HEK293 (cell line): Measurements from ENCODE around the gene MAN1C1.

Experiments used
- CTCF ChIA-PET: fragments of 350-600 bp; formaldehyde crosslinking; extraction: SDS; loops from one replicate; lab custom pipeline; 2021; ENCODE audit warnings: antibody characterized with exemption; lab: Yijun Ruan, JAX
- POLR2A ChIA-PET: fragments of 300-600 bp; formaldehyde crosslinking; extraction: SDS; loops from one replicate; lab custom pipeline; 2020; ENCODE audit warnings: antibody characterized with exemption, inconsistent platforms; lab: Yijun Ruan, JAX
- H3K27ac ChIP-seq: fragments of 200-500 bp; sonication (Bioruptor generic); 2 replicates; pipeline ENCODE4 v1.5.1; 2014; ENCODE audit warnings: low read depth, low read length, control low read depth, inconsistent platforms; ENCODE audit errors: extremely low read depth
- H3K36me3 ChIP-seq, 2 experiments: fragments of 200-500 bp in 1 of 2; sonication (Bioruptor generic) in 1 of 2; 1 replicate in 1 of 2; 2 replicates in 1 of 2; pipeline ENCODE4 v1.5.1; 2014 to 2017; ENCODE audit warnings: inconsistent platforms in 2 of 2, low read length in 2 of 2; ENCODE audit not compliant: control insufficient read depth in 2 of 2, insufficient read depth in 1 of 2
- H3K4me1 ChIP-seq: fragments of 200-500 bp; sonication (Bioruptor generic); 2 replicates; pipeline ENCODE4 v1.5.1; 2014; ENCODE audit warnings: mild to moderate bottlenecking, low read length, inconsistent platforms; ENCODE audit not compliant: control insufficient read depth, insufficient read depth
- H3K4me3 ChIP-seq: 2 replicates; pipeline ENCODE4 v1.5.1; 2011; ENCODE audit warnings: low read depth, mild to moderate bottlenecking, control low read depth, low read length, moderate library complexity
- H3K9me3 ChIP-seq: fragments of 200-500 bp; sonication (Bioruptor generic); 2 replicates; pipeline ENCODE4 v1.5.1; 2014; ENCODE audit warnings: low read depth, low read length, inconsistent platforms; ENCODE audit not compliant: control insufficient read depth, insufficient read depth
- KLF7 ChIP-seq: fragments of 450-650 bp; formaldehyde crosslinking; IDR thresholded peaks from 2 replicates; pipeline ENCODE4 v1.5.1; 2016; ENCODE audit warnings: missing biosample characterization, missing genetic modification characterization, borderline replicate concordance
- MEIS1 ChIP-seq: sonication (generic); formaldehyde crosslinking; IDR thresholded peaks from 2 replicates; pipeline ENCODE4 v1.8.1; 2022; ENCODE audit warnings: missing genetic modification reagents, mild to moderate bottlenecking, borderline replicate concordance
- RBAK ChIP-seq: fragments of 450-650 bp; formaldehyde crosslinking; IDR thresholded peaks from 2 replicates; pipeline ENCODE4 v1.5.1; 2016; ENCODE audit warnings: missing biosample characterization, missing genetic modification characterization
- ZNF175 ChIP-seq: fragments of 450-650 bp; formaldehyde crosslinking; IDR thresholded peaks from 2 replicates; pipeline ENCODE4 v1.5.1; 2016; ENCODE audit warnings: missing biosample characterization, missing genetic modification characterization
- ZNF184 ChIP-seq: fragments of 450-650 bp; IDR thresholded peaks from 2 replicates; pipeline ENCODE4 v1.5.1; 2018; ENCODE audit warnings: missing biosample characterization, mild to moderate bottlenecking, missing genetic modification characterization
- ZNF501 ChIP-seq: fragments of 450-650 bp; formaldehyde crosslinking; IDR thresholded peaks from 2 replicates; pipeline ENCODE4 v1.5.1; 2016; ENCODE audit warnings: missing biosample characterization, missing genetic modification characterization
- ZNF510 ChIP-seq: fragments of 450-650 bp; formaldehyde crosslinking; IDR thresholded peaks from 2 replicates; pipeline ENCODE4 v1.5.1; 2018; ENCODE audit warnings: mild to moderate bottlenecking, missing genetic modification characterization, missing biosample characterization; ENCODE audit not compliant: insufficient replicate concordance
- ZNF555 ChIP-seq: fragments of 450-650 bp; formaldehyde crosslinking; conservative IDR thresholded peaks from 2 replicates; pipeline ENCODE4 v1.5.1; 2017; ENCODE audit warnings: missing biosample characterization, mild to moderate bottlenecking, missing genetic modification characterization, inconsistent platforms
- ZNF701 ChIP-seq: fragments of 450-650 bp; formaldehyde crosslinking; IDR thresholded peaks from 2 replicates; pipeline ENCODE4 v1.5.1; 2016; ENCODE audit warnings: missing biosample characterization, missing genetic modification characterization
- ZNF76 ChIP-seq: fragments of 450-650 bp; formaldehyde crosslinking; IDR thresholded peaks from 2 replicates; pipeline ENCODE4; 2016; ENCODE audit warnings: low read depth, missing biosample characterization, missing genetic modification characterization, borderline replicate concordance
- ZNF791 ChIP-seq: fragments of 450-650 bp; formaldehyde crosslinking; IDR thresholded peaks from 2 replicates; pipeline ENCODE4 v1.5.1; 2016; ENCODE audit warnings: missing biosample characterization, missing genetic modification characterization
- TF ChIP-seq, protein P1 (sequence below): fragments of 450-650 bp; formaldehyde crosslinking; IDR thresholded peaks from 2 replicates; pipeline ENCODE4 v1.5.1; 2017; ENCODE audit warnings: missing biosample characterization, mild to moderate bottlenecking, missing genetic modification characterization, moderate library complexity
- TF ChIP-seq, protein P2 (sequence below): fragments of 450-650 bp; formaldehyde crosslinking; IDR thresholded peaks from 2 replicates; pipeline ENCODE4 v1.5.1; 2017; ENCODE audit warnings: missing biosample characterization, missing genetic modification characterization
- TF ChIP-seq, protein P3 (sequence below): fragments of 450-650 bp; formaldehyde crosslinking; IDR thresholded peaks from 2 replicates; pipeline ENCODE4 v1.5.1; 2016; ENCODE audit warnings: missing biosample characterization, missing genetic modification characterization
- TF ChIP-seq, protein P4 (sequence below): fragments of 450-650 bp; formaldehyde crosslinking; IDR thresholded peaks from 2 replicates; pipeline ENCODE4 v1.5.1; 2016; ENCODE audit warnings: missing biosample characterization, missing genetic modification characterization, borderline replicate concordance
- TF ChIP-seq, protein P5 (sequence below): fragments of 450-650 bp; formaldehyde crosslinking; IDR thresholded peaks from 2 replicates; pipeline ENCODE4 v1.5.1; 2016; ENCODE audit warnings: missing biosample characterization, missing genetic modification characterization
- TF ChIP-seq, protein P6 (sequence below): fragments of 450-650 bp; formaldehyde crosslinking; IDR thresholded peaks from 2 replicates; pipeline ENCODE4 v1.5.1; 2016; ENCODE audit warnings: missing biosample characterization, missing genetic modification characterization

Gene MAN1C1

DNA sequence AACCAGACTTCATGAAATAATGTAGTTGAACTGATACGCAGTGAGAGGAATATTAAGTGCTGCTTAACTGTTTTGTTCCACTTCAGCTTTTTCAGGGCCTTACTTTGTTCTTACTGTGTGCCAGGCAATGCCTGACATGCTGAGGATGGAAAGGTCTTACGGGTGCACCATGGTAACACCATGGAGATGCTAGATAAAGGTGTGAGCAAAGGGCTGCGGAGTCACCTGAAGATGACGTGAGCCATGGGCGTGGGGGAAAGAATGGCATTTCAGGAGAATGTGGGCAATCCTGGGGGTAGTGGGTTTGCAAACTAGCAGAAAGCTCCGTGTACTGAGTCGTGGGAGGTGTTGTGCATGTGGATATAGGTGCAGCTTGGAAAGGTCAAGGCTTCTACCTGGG lies 27.3 kb downstream of the MAN1C1 start (continued):
- TF ChIP-seq, protein P1, sequence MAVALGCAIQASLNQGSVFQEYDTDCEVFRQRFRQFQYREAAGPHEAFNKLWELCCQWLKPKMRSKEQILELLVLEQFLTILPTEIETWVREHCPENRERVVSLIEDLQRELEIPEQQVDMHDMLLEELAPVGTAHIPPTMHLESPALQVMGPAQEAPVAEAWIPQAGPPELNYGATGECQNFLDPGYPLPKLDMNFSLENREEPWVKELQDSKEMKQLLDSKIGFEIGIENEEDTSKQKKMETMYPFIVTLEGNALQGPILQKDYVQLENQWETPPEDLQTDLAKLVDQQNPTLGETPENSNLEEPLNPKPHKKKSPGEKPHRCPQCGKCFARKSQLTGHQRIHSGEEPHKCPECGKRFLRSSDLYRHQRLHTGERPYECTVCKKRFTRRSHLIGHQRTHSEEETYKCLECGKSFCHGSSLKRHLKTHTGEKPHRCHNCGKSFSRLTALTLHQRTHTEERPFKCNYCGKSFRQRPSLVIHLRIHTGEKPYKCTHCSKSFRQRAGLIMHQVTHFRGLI (tag by site-specific recombination): no peak

DNA sequence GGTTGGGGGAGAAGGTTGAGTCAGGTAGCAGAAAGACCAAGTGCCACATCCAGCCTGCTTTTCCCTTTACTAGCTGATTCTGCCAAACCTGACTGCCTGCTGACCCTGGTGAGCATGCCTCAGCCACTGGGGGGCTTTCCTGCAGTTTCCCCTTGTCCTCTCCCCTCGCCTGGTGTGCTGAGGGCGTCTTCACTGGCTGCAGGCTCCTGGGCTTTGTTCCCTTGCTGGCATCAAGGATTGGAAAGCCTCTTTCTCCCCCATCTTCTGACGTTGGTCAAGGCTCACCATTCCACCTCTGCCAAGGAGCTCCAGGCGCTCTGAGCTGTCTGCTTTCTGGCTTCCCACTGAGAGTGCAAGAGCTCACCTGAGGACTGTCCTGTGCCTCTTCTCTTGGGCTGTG lies 28.4 kb downstream of the MAN1C1 start:
- ChIA-PET POLR2A (no interaction called here), CTCF (interaction anchor here (0.6 to 1.3 kb wide), 5 partner anchors 11 to 167 kb away, joined by 3 to 4 read pairs (median 3); no protein-coding TSS in a partner anchor)
- no peaks in the 10 kb centered on the region for H3K4me1 ChIP-seq
- no peaks in the 10 kb centered on the region for H3K9me3 ChIP-seq
- H3K36me3 ChIP-seq: no peaks in the 10 kb centered on the region
- H3K27ac ChIP-seq: no peak overlapping the region
- TF ChIP-seq, protein P2, sequence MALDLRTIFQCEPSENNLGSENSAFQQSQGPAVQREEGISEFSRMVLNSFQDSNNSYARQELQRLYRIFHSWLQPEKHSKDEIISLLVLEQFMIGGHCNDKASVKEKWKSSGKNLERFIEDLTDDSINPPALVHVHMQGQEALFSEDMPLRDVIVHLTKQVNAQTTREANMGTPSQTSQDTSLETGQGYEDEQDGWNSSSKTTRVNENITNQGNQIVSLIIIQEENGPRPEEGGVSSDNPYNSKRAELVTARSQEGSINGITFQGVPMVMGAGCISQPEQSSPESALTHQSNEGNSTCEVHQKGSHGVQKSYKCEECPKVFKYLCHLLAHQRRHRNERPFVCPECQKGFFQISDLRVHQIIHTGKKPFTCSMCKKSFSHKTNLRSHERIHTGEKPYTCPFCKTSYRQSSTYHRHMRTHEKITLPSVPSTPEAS: no peak
- TF ChIP-seq ZNF76 (tag by site-specific recombination) (no peak), KLF7 (no peak), ZNF510 (tag by site-specific recombination) (no peak), ZNF701 (tag by site-specific recombination) (no peak), ZNF791 (tag by site-specific recombination) (no peak), MEIS1 (CRISPR knock-in tag) (no peak), ZNF501 (tag by site-specific recombination) (no peak), RBAK (tag by site-specific recombination) (no peak), ZNF175 (no peak), ZNF184 (tag by site-specific recombination) (no peak), ZNF555 (tag by site-specific recombination) (no peak)
- TF ChIP-seq, protein P3, sequence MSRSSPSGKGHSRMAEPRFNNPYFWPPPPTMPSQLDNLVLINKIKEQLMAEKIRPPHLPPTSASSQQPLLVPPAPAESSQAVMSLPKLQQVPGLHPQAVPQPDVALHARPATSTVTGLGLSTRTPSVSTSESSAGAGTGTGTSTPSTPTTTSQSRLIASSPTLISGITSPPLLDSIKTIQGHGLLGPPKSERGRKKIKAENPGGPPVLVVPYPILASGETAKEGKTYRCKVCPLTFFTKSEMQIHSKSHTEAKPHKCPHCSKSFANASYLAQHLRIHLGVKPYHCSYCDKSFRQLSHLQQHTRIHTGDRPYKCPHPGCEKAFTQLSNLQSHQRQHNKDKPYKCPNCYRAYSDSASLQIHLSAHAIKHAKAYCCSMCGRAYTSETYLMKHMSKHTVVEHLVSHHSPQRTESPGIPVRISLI (tag by site-specific recombination): no peak
- TF ChIP-seq, protein P4, sequence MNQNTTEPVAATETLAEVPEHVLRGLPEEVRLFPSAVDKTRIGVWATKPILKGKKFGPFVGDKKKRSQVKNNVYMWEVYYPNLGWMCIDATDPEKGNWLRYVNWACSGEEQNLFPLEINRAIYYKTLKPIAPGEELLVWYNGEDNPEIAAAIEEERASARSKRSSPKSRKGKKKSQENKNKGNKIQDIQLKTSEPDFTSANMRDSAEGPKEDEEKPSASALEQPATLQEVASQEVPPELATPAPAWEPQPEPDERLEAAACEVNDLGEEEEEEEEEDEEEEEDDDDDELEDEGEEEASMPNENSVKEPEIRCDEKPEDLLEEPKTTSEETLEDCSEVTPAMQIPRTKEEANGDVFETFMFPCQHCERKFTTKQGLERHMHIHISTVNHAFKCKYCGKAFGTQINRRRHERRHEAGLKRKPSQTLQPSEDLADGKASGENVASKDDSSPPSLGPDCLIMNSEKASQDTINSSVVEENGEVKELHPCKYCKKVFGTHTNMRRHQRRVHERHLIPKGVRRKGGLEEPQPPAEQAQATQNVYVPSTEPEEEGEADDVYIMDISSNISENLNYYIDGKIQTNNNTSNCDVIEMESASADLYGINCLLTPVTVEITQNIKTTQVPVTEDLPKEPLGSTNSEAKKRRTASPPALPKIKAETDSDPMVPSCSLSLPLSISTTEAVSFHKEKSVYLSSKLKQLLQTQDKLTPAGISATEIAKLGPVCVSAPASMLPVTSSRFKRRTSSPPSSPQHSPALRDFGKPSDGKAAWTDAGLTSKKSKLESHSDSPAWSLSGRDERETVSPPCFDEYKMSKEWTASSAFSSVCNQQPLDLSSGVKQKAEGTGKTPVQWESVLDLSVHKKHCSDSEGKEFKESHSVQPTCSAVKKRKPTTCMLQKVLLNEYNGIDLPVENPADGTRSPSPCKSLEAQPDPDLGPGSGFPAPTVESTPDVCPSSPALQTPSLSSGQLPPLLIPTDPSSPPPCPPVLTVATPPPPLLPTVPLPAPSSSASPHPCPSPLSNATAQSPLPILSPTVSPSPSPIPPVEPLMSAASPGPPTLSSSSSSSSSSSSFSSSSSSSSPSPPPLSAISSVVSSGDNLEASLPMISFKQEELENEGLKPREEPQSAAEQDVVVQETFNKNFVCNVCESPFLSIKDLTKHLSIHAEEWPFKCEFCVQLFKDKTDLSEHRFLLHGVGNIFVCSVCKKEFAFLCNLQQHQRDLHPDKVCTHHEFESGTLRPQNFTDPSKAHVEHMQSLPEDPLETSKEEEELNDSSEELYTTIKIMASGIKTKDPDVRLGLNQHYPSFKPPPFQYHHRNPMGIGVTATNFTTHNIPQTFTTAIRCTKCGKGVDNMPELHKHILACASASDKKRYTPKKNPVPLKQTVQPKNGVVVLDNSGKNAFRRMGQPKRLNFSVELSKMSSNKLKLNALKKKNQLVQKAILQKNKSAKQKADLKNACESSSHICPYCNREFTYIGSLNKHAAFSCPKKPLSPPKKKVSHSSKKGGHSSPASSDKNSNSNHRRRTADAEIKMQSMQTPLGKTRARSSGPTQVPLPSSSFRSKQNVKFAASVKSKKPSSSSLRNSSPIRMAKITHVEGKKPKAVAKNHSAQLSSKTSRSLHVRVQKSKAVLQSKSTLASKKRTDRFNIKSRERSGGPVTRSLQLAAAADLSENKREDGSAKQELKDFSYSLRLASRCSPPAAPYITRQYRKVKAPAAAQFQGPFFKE (tag by site-specific recombination): no peak
- TF ChIP-seq, protein P5, sequence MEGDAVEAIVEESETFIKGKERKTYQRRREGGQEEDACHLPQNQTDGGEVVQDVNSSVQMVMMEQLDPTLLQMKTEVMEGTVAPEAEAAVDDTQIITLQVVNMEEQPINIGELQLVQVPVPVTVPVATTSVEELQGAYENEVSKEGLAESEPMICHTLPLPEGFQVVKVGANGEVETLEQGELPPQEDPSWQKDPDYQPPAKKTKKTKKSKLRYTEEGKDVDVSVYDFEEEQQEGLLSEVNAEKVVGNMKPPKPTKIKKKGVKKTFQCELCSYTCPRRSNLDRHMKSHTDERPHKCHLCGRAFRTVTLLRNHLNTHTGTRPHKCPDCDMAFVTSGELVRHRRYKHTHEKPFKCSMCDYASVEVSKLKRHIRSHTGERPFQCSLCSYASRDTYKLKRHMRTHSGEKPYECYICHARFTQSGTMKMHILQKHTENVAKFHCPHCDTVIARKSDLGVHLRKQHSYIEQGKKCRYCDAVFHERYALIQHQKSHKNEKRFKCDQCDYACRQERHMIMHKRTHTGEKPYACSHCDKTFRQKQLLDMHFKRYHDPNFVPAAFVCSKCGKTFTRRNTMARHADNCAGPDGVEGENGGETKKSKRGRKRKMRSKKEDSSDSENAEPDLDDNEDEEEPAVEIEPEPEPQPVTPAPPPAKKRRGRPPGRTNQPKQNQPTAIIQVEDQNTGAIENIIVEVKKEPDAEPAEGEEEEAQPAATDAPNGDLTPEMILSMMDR (tag by site-specific recombination): no peak
- TF ChIP-seq, protein P1 (tag by site-specific recombination): no peak
- TF ChIP-seq, protein P6, sequence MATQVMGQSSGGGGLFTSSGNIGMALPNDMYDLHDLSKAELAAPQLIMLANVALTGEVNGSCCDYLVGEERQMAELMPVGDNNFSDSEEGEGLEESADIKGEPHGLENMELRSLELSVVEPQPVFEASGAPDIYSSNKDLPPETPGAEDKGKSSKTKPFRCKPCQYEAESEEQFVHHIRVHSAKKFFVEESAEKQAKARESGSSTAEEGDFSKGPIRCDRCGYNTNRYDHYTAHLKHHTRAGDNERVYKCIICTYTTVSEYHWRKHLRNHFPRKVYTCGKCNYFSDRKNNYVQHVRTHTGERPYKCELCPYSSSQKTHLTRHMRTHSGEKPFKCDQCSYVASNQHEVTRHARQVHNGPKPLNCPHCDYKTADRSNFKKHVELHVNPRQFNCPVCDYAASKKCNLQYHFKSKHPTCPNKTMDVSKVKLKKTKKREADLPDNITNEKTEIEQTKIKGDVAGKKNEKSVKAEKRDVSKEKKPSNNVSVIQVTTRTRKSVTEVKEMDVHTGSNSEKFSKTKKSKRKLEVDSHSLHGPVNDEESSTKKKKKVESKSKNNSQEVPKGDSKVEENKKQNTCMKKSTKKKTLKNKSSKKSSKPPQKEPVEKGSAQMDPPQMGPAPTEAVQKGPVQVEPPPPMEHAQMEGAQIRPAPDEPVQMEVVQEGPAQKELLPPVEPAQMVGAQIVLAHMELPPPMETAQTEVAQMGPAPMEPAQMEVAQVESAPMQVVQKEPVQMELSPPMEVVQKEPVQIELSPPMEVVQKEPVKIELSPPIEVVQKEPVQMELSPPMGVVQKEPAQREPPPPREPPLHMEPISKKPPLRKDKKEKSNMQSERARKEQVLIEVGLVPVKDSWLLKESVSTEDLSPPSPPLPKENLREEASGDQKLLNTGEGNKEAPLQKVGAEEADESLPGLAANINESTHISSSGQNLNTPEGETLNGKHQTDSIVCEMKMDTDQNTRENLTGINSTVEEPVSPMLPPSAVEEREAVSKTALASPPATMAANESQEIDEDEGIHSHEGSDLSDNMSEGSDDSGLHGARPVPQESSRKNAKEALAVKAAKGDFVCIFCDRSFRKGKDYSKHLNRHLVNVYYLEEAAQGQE (tag by site-specific recombination): no peak
- no peak overlapping the region for H3K4me3 ChIP-seq
